Skeletal muscle cell (primary cell): ENCODE results near the gene RGS12.

ENCODE experiments used
- DNase-seq: peaks from one replicate; pipeline ENCODE4 v3.0.0-alpha.2; 2010; ENCODE audit warnings: low read depth
- H3K4me3 ChIP-seq: 2 replicates; pipeline ENCODE4 v1.5.1; 2011; ENCODE audit warnings: low read depth, mild to moderate bottlenecking, control low read depth, low read length, moderate library complexity

RGS12 gene

GRCh38 chr4:3338976-3339531 lies 46.2 kb downstream of the RGS12 start:
- no peak for DNase-seq
- no peak overlapping the region for H3K4me3 ChIP-seq

GRCh38 chr4:3339577-3339976 lies 46.8 kb downstream of the RGS12 start:
- DNase-seq, result no peak
- no peak overlapping the region for H3K4me3 ChIP-seq

- DNase-seq, result no peak
Measured at GRCh38 chr4:3340038-3340699, 47.3 kb downstream of the RGS12 start.

GRCh38 chr4:3340700-3341083 lies 47.9 kb downstream of the RGS12 start:
- DNase-seq, result no peak
- no peak overlapping the region for H3K4me3 ChIP-seq

More at GRCh38 chr4:3340038-3340699, 47.3 kb downstream of the RGS12 start:
- H3K4me3 ChIP-seq, result no peak overlapping the region

GRCh38 chr4:3341760-3342159 lies 48.9 kb downstream of the RGS12 start:
- no peak for DNase-seq
- no peak overlapping the region for H3K4me3 ChIP-seq

GRCh38 chr4:3342182-3342854 lies 49.5 kb downstream of the RGS12 start:
- DNase-seq, result peak; percentile 47

More at GRCh38 chr4:3342182-3342854, 49.5 kb downstream of the RGS12 start:
- no peak overlapping the region for H3K4me3 ChIP-seq
